OCI-M1 (cell line): Measurements from ENCODE around the gene CCNA2.

Source experiments
- DNase-seq: peaks from one replicate; lab custom pipeline; 2025; lab: John Stamatoyannopoulos, UW

The CCNA2 gene

DNA sequence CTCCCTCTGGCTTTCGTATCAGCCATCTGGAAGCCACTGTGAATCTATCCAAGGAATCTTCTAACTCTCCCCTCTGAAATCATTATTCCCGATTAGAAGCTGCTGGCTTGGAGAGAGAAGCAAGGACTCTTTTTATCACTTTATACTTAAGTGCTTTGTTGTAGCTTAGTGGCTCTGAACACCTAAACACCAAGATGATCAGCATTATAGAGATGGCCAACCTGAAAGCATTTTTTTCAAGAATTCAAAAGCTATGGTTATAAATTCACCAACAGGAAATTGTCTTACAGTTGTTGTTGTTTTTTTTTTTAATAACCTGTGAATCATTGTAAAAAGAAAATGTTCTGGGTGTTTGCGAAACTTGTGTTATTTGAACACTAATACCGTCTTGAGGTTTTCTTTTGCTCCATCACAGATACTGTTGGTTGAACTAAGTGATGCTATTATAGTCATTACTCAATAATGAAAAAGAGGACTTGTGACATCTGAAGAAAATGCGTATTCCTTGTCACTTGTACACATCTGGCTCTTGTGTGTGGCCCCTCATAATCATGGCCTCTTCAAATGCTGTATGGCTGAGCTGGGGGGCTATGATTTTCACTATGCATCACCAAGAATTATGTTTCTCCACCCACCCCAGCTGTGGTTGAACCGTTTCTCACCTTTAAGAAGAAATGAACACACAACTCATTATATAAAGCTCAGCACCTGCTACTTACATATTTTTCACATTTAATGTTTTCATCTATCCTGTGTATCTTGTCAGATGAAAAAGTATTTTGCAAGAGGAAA lies 46.9 kb downstream of the CCNA2 start:
- no peak for DNase-seq

DNA sequence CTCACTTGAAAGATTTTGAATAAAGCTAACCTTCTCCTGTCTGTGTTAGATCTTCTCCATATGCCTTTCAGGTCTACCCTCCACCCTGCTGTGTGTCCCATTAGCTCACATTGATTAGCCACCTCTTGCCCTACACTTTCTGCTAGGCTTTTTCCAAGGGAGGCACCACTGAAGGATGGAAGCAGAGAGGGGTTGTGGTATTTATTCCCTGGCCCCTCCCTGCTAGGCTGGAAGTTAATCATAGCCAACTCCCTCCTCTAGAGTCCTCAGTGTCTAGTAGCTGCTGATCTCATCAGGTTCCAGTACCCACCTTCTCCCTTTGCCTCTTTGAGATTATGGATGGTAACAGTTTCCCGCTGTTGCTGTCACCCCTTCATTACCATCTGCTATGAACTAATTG lies 49.8 kb downstream of the CCNA2 start:
- no peak for DNase-seq

DNA sequence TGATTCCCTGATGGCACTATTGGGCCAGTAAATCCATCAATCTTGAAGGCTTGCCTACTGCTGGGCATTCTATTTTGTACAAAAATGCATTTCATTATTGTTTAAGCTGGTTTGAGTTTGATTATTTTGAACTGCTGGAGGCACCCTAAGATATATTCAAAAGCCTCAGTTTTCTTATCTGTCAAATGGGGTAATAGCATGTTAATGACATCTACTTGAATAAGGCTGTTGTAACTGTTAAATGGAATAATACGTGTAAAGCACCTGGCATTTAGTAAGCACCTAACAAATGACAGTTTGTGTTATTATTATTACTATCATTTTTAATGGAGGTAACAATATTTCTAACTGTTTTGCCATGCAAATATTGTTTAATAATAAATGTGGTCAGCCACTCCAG lies 51.8 kb downstream of the CCNA2 start:
- DNase-seq, result no peak

DNA sequence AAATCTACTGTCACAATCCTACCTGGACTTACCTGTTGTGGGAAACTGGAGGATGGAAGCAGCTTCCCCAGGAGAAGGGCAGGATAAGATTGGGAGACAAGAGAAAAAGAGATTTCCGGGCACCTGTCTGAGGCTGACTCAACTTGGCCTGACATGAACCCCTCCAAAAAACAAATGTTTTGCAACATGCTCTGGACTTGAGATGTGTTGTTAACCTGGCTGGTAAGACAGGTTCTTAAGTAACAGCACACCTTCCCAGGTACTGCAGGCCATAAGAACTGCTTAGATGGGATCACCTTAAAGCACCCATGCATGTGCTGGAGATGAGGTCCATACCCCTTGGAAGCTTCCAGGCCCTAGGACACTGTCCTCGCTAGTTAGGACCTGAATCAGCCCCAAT lies 54.3 kb downstream of the CCNA2 start:
- DNase-seq, result no peak

DNA sequence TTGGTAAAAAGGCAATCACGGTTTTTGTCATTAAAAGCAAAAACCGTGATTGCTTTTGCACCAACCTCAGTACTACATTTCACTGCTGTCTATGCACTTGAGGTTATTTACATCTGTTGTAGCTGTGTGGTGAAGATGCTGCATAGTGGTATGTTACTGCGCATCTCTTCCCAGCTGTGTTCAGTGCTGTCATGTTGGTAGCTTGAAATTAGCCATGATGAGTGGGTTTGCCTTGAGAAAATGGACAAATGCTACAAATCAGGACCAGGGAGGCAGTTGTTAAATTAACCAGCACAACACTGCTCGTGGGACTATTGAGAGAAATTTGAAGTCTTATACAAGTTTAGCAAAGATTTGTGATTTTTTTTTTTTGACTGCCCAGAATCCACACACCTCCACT lies 56.5 kb downstream of the CCNA2 start:
- no peak for DNase-seq
